Neural cell (in vitro differentiated cells): ENCODE measurements around the gene PDILT. TPM values are rescaled to one million over a fixed set of nuclear protein-coding genes. Genes with fewer than 3 reads are reported as not detected.

Source experiments
- H2AFZ ChIP-seq: fragments of 200-600, 300-800 bp; sonication (generic), shearing (Covaris generic); 2 replicates; pipeline ENCODE4 v1.6.0; 2014; ENCODE audit warnings: low read depth, mild to moderate bottlenecking, antibody characterized with exemption, low read length, moderate library complexity
- H3F3A ChIP-seq: fragments of 200-600 bp; shearing (Covaris generic); 2 replicates; pipeline ENCODE4 v1.6.1; 2016; ENCODE audit warnings: mild to moderate bottlenecking, moderate library complexity, mixed read lengths, antibody characterized with exemption, low read length; ENCODE audit not compliant: insufficient read depth, poor library complexity, severe bottlenecking
- H3K27ac ChIP-seq: fragments of 200-600, 300-800 bp; sonication (generic), shearing (Covaris generic); 2 replicates; pipeline ENCODE4 v1.5.1; 2014; ENCODE audit warnings: mild to moderate bottlenecking, low read length, moderate library complexity
- H3K27me3 ChIP-seq: fragments of 300-800, 200-600 bp; sonication (generic), shearing (Covaris generic); 2 replicates; pipeline ENCODE4 v1.6.0; 2014; ENCODE audit warnings: mild to moderate bottlenecking, low read depth, low read length, moderate library complexity; ENCODE audit not compliant: insufficient read depth
- H3K36me3 ChIP-seq: fragments of 300-800, 200-600 bp; sonication (generic), shearing (Covaris generic); 2 replicates; pipeline ENCODE4 v1.5.1; 2014; ENCODE audit warnings: mild to moderate bottlenecking, antibody characterized with exemption, low read length, moderate library complexity; ENCODE audit not compliant: insufficient read depth
- H3K4me2 ChIP-seq: fragments of 300-800, 200-600 bp; sonication (generic), shearing (Covaris generic); 2 replicates; pipeline ENCODE4 v1.6.0; 2014; ENCODE audit warnings: mild to moderate bottlenecking, low read length
- H3K4me3 ChIP-seq: fragments of 300-800, 200-600 bp; sonication (generic), shearing (Covaris generic); 2 replicates; pipeline ENCODE4 v1.5.1; 2014; ENCODE audit warnings: mild to moderate bottlenecking, low read length, moderate library complexity
- H3K79me2 ChIP-seq: fragments of 200-600 bp; shearing (Covaris generic); replicated peaks from 2 replicates; pipeline ENCODE4 v1.6.0; 2014; ENCODE audit warnings: mild to moderate bottlenecking, low read length, moderate library complexity; ENCODE audit not compliant: insufficient read depth
- H3K9ac ChIP-seq: fragments of 300-800, 200-600 bp; sonication (generic), shearing (Covaris generic); 2 replicates; pipeline ENCODE4 v1.6.1; 2016; ENCODE audit warnings: mild to moderate bottlenecking, low read length, mixed read lengths
- H3K9me2 ChIP-seq: fragments of 200-600 bp; shearing (Covaris generic); 2 replicates; pipeline ENCODE4 v1.6.1; 2016; ENCODE audit warnings: mild to moderate bottlenecking, low read length, mixed read lengths; ENCODE audit not compliant: insufficient read depth
- H3K9me3 ChIP-seq: fragments of 200-600, 300-800 bp; sonication (generic), shearing (Covaris generic); 2 replicates; pipeline ENCODE4 v1.6.1; 2016; ENCODE audit warnings: mild to moderate bottlenecking, mixed run types, low read length, moderate library complexity, mixed read lengths
- H4K20me1 ChIP-seq: fragments of 200-600 bp; shearing (Covaris generic); 2 replicates; pipeline ENCODE4 v1.6.1; 2016; ENCODE audit warnings: mild to moderate bottlenecking, mixed run types; ENCODE audit not compliant: insufficient read depth
- CTCF ChIP-seq: fragments of 450-650 bp; IDR thresholded peaks from 2 replicates; pipeline ENCODE4 v1.5.1; 2014; ENCODE audit warnings: antibody characterized with exemption, mild to moderate bottlenecking, moderate library complexity; ENCODE audit not compliant: poor library complexity, severe bottlenecking
- EP300 ChIP-seq: fragments of 450-650 bp; conservative IDR thresholded peaks from 2 replicates; pipeline ENCODE4 v1.6.1; 2014; ENCODE audit warnings: antibody characterized with exemption, mild to moderate bottlenecking, moderate library complexity; ENCODE audit not compliant: poor library complexity, severe bottlenecking
- EZH2 ChIP-seq: fragments of 200-600, 300-800 bp; shearing (Covaris generic), sonication (generic); IDR thresholded peaks from 2 replicates; pipeline ENCODE4 v1.6.1; 2014; ENCODE audit warnings: antibody characterized with exemption, low read length, borderline replicate concordance, mild to moderate bottlenecking; ENCODE audit not compliant: insufficient read depth, poor library complexity, severe bottlenecking
- MXI1 ChIP-seq: fragments of 450-650 bp; conservative IDR thresholded peaks from 2 replicates; pipeline ENCODE4 v1.6.1; 2014; ENCODE audit warnings: antibody characterized with exemption, mild to moderate bottlenecking; ENCODE audit not compliant: poor library complexity, severe bottlenecking
- POLR2AphosphoS5 ChIP-seq: IDR thresholded peaks from 2 replicates; pipeline ENCODE4 v1.6.1; 2012
- RAD21 ChIP-seq: fragments of 450-650 bp; conservative IDR thresholded peaks from 2 replicates; pipeline ENCODE4 v1.6.1; 2014; ENCODE audit warnings: antibody characterized with exemption, mild to moderate bottlenecking, moderate library complexity
- SMC3 ChIP-seq: fragments of 450-650 bp; conservative IDR thresholded peaks from 2 replicates; pipeline ENCODE4 v1.6.1; 2014; ENCODE audit warnings: antibody characterized with exemption, mild to moderate bottlenecking, moderate library complexity; ENCODE audit not compliant: poor library complexity
- TAF1 ChIP-seq: IDR thresholded peaks from 2 replicates; pipeline ENCODE4 v1.6.1; 2012; ENCODE audit warnings: low read depth
- polyA plus RNA-seq: library from polyadenylated mRNA; depleted of rRNA; stranded (reverse); fragments of >200 nt; gene quantifications from 2 replicates; pipeline ENCODE4 v1.2.3, GENCODE V29; 2014
- TF ChIP-seq, protein P1 (sequence below): IDR thresholded peaks from 2 replicates; pipeline ENCODE4 v1.6.1; 2012; ENCODE audit warnings: borderline replicate concordance

Gene PDILT
- polyA plus RNA-seq, 1 donor from 2014 or later, result not detected

DNA sequence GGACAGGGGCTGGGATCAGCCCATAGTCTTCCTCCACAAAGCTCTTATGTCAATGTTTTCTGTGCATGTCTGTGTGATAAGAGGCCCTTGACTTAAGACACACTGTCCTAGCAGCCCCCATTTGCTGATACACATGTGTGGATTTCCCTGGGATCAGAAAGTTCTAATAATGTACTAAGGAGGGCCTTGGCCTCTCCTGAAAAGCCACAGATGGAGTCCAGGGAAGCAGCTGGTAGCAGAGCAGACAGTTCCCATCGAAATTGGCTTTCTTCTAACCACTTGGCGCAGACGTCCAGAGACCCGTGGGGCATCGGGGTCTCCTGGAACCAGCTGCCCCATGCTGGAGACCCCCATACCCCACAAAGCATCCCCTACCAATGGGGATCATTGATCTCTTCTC is 72.9 kb downstream of the PDILT start:
- no peaks in the 10 kb centered on the region for H4K20me1 ChIP-seq

DNA sequence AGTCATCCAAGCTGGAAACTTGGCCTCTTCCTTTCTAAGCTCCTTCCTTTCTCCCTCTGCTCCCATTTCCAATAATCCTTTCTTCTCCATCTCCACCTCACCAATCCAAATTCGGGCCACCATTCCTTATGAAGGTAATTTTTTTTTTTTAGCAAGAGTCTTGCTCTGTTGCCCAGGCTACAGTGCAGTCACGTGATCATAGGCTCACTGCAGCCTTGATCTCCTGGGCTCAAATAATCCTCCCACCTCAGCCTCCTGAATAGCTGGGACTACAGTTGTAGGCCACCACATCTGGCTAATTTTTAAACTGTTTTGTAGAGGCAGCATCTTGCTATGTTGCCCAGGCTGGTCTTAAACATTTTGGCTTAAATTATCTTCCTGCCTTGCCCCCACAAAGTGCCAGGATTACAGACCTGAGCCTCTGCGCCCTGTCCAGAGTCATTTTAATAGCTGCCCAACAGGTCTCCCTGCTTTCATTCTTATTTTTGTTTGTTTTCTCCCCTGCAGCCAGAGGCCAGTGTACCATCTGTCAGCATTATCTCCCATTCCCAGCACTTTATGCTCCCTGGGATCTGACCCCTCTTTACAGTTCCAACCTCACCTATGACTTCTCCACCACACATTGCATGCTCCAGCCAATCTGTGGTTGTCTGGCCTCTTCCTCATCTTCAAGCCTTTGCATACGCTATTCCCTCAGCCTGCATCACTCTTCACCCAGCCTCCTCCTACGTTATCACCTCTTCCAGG is 75.0 kb downstream of the PDILT start:
- TF ChIP-seq SMC3 (no peak), POLR2AphosphoS5 (no peak), TAF1 (no peak)
- Histone ChIP-seq H3K27me3 (no peaks in the 10 kb centered on the region), H3K4me2 (no peak overlapping the region)

More for the DNA sequence above, 72.9 kb downstream of the PDILT start:
- Histone ChIP-seq H3K9ac (no peak overlapping the region), H3K4me3 (no peak overlapping the region), H3F3A (no peaks in the 10 kb centered on the region), H3K27me3 (no peaks in the 10 kb centered on the region), H3K27ac (no peak overlapping the region), H3K79me2 (no peaks in the 10 kb centered on the region), H3K4me2 (no peak overlapping the region), H2AFZ (no peak overlapping the region), H3K9me2 (no peaks in the 10 kb centered on the region), H3K9me3 (no peaks in the 10 kb centered on the region), H3K36me3 (no peaks in the 10 kb centered on the region)
- TF ChIP-seq SMC3, result no peak
- TF ChIP-seq TAF1, result no peak
- TF ChIP-seq EP300, result no peak

GRCh38 chr16:20327444-20328041 is 77.0 kb downstream of the PDILT start, which contains the start of gene GP2:
Gene GP2 (minus strand): TSS chr16:20327513. CDS start chr16:20326431, 1,082 bp downstream.
- H3K4me3 ChIP-seq, result no peak within 1 kb of the TSS
- no peaks in the 10 kb centered on the region for H3K27me3 ChIP-seq
- H3K9me3 ChIP-seq, result no peaks in the 10 kb centered on the region
- TF ChIP-seq SMC3 (no peak), POLR2AphosphoS5 (no peak), EZH2 (no peak), CTCF (no peak), RAD21 (no peak), EP300 (no peak), TAF1 (no peak), MXI1 (no peak)
- TF ChIP-seq, protein P1, sequence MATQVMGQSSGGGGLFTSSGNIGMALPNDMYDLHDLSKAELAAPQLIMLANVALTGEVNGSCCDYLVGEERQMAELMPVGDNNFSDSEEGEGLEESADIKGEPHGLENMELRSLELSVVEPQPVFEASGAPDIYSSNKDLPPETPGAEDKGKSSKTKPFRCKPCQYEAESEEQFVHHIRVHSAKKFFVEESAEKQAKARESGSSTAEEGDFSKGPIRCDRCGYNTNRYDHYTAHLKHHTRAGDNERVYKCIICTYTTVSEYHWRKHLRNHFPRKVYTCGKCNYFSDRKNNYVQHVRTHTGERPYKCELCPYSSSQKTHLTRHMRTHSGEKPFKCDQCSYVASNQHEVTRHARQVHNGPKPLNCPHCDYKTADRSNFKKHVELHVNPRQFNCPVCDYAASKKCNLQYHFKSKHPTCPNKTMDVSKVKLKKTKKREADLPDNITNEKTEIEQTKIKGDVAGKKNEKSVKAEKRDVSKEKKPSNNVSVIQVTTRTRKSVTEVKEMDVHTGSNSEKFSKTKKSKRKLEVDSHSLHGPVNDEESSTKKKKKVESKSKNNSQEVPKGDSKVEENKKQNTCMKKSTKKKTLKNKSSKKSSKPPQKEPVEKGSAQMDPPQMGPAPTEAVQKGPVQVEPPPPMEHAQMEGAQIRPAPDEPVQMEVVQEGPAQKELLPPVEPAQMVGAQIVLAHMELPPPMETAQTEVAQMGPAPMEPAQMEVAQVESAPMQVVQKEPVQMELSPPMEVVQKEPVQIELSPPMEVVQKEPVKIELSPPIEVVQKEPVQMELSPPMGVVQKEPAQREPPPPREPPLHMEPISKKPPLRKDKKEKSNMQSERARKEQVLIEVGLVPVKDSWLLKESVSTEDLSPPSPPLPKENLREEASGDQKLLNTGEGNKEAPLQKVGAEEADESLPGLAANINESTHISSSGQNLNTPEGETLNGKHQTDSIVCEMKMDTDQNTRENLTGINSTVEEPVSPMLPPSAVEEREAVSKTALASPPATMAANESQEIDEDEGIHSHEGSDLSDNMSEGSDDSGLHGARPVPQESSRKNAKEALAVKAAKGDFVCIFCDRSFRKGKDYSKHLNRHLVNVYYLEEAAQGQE, result no peak
- H3K27ac ChIP-seq, result no peak within 1 kb of the TSS
- no peak within 1 kb of the TSS for H2AFZ ChIP-seq
- H3K9me2 ChIP-seq, result no peaks in the 10 kb centered on the region
- no peak within 1 kb of the TSS for H3K4me2 ChIP-seq
- no peaks in the 10 kb centered on the region for H4K20me1 ChIP-seq
- H3K79me2 ChIP-seq, result no peaks in the 10 kb centered on the region
- H3K36me3 ChIP-seq, result no peaks in the 10 kb centered on the region
- no peak within 1 kb of the TSS for H3K9ac ChIP-seq
- no peaks in the 10 kb centered on the region for H3F3A ChIP-seq

More for the DNA sequence above, 75.0 kb downstream of the PDILT start:
- no peaks in the 10 kb centered on the region for H3F3A ChIP-seq
- no peak overlapping the region for H2AFZ ChIP-seq
- H3K9me2 ChIP-seq, result no peaks in the 10 kb centered on the region
- H3K79me2 ChIP-seq, result no peaks in the 10 kb centered on the region
- H3K9ac ChIP-seq, result no peak overlapping the region
- H3K4me3 ChIP-seq, result no peak overlapping the region
- no peaks in the 10 kb centered on the region for H3K9me3 ChIP-seq
- H3K36me3 ChIP-seq, result no peaks in the 10 kb centered on the region
- H3K27ac ChIP-seq, result no peak overlapping the region
- H4K20me1 ChIP-seq, result no peaks in the 10 kb centered on the region
